ENCODE measurements around the gene MAST3.

DNA sequence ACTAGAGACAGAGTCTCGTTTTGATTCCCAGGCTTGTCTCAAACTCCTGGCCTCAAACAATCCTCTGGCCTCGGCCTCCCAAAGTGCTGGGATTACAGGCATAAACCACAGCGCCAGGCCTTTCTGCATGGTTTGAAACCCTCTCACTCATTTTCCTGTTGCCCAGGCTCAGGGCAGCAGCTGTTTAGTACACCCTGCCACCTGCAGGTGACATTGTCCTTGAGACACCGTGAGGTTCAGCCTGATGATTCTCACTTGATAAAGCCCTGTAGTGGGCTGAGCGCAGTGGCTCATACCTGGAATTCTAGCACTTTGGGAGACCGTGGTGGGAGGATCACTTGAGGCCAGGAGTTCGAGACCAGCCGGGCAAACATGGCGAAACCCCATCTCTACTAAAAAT lies 23.4 kb upstream of the MAST3 start:
- no peak for TF ChIP-seq POLR2A (IDR thresholded peaks at IDR 0.05)
- TF ChIP-seq, protein P1, sequence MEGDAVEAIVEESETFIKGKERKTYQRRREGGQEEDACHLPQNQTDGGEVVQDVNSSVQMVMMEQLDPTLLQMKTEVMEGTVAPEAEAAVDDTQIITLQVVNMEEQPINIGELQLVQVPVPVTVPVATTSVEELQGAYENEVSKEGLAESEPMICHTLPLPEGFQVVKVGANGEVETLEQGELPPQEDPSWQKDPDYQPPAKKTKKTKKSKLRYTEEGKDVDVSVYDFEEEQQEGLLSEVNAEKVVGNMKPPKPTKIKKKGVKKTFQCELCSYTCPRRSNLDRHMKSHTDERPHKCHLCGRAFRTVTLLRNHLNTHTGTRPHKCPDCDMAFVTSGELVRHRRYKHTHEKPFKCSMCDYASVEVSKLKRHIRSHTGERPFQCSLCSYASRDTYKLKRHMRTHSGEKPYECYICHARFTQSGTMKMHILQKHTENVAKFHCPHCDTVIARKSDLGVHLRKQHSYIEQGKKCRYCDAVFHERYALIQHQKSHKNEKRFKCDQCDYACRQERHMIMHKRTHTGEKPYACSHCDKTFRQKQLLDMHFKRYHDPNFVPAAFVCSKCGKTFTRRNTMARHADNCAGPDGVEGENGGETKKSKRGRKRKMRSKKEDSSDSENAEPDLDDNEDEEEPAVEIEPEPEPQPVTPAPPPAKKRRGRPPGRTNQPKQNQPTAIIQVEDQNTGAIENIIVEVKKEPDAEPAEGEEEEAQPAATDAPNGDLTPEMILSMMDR (IDR thresholded peaks at IDR 0.05): no peak

Measured in prostate gland (tissue), 2 donors.